ENCODE data around the gene UBE2I. TPM values are rescaled to one million over a fixed set of nuclear protein-coding genes. Genes with fewer than 3 reads are reported as not detected.

Gene UBE2I
- total RNA-seq, 3 donors from 2014 or later: 79.8 to 101 (median 96.9) TPM

- H3K9me3 ChIP-seq: no peaks in the 10 kb centered on the region
- no peak for TF ChIP-seq CTCF (IDR thresholded peaks at IDR 0.05)
- intact Hi-C loops (cut with DNase I, micrococcal nuclease): no loop called here
- ATAC-seq (no peak), DNase-seq (peak in 1 of 3 donors; percentile 50)
- no peak overlapping the region for H3K4me3 ChIP-seq
- peaks cover 20% of the 10 kb centered on the region for H3K4me1 ChIP-seq (ENCODE audit: low read depth)
- no peaks in the 10 kb centered on the region for H3K36me3 ChIP-seq (ENCODE audit: low read depth)
Observed at GRCh38 chr16:1306334-1306733, 3.1 kb upstream of the UBE2I start.

DNA sequence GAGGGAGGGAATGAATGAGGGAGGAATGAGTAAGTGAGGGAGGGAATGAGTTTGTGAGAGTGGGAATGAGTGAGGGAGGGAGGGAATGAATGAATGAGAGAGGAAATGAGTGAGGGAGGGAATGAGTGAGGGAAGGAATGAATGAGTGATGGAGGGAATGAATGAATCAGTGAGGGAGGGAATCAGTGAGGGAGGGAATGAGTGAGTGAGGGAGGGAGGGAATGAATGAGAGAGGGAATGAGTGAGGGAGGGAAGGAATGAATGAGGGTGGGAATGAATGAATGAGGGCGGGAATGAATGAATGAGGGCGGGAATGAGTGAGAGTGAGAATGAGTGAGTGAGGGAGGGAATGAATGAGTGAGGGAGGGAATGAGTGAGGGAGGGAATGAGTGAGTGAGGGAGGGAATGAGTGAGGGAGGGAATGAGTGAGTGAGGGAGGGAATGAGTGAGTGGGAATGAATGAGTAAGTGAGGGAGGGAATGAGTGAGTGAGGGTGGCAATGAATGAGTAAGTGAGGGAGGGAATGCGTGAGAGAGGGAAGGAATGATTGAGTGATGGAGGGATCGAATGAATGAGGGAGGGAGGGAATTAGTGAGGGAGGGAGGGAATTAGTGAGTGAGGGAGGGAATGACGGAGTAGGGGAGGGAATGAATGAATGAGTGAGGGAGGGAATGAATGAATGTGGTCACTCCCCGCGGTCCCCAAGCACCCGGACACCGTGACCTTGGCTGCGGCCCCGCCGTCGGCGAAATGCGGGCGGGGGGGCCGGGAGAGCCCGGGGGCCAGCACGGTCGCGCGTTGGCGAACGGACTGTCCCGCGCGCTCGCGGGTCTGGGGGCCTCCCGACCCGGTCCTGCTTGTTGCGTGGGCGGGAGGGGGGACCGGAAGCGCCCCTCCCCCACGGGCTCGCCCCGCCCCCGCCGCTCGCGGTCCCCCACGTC, 1.1 kb upstream of the UBE2I start:
- peaks cover 24% of the 10 kb centered on the region for H3K4me1 ChIP-seq (ENCODE audit: low read depth)
- no peaks in the 10 kb centered on the region for H3K36me3 ChIP-seq (ENCODE audit: low read depth)
- peak overlapping the region; percentile 32 for H3K4me3 ChIP-seq
- no peak for DNase-seq
- ATAC-seq: peak; percentile 38
- intact Hi-C loops (cut with DNase I, micrococcal nuclease): no loop called here
- no peak for TF ChIP-seq CTCF (IDR thresholded peaks at IDR 0.05)
- H3K9me3 ChIP-seq: no peaks in the 10 kb centered on the region

DNA sequence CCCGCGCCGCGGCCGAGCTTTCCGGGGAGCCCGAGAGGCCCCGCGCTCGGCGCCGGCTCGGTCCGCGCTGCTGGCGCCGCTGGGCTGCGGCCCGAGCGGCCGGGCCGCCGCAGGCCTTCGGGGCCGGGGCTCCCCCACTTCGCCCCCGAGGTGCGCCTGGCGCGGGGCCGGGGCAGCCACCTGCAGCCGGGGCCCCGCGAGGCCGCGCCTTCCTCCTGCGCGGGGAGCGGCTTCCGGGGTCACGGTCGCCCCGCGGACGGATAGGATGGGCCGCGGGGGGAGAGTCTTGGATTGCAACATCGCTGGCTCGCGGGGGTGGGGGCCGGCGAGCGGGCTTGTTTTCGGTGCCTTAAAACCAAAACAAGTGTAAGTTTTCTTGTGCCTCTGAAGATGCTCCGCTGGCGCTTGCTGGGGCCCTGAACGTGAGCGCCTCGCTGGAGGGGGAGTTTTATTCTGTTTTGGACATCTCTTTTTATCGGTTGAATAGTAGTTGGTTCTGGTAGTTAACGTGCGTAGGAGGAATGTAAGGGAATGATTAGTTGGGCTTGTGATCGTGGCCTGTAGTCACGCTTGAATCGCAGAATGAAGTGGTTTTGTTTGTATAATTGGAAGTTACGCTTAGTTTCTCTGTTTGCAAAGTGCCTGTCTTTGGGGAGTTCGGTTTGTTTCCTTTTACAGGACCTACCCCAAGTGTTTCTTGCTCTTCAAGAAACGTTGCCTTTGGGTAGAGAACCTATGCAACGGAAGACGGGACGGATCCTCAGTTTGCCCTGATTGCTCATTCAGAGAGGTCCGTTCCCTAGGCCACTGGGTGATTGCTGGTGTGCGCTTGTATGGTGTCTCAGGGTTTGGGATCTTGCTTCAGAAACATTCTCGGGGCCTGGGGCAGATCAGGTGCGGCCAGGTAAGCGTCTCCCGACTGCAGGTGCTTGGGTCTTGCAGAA, 724 bp downstream of the UBE2I start:
- peak; percentile 17 for ATAC-seq
- H3K4me3 ChIP-seq: peak overlapping the region; percentile 42
- H3K4me1 ChIP-seq (ENCODE audit: low read depth): peaks cover 19% of the 10 kb centered on the region
- no peaks in the 10 kb centered on the region for H3K36me3 ChIP-seq (ENCODE audit: low read depth)
- no peaks in the 10 kb centered on the region for H3K9me3 ChIP-seq
- intact Hi-C loops (cut with DNase I, micrococcal nuclease): no loop called here
- no peak for TF ChIP-seq CTCF (IDR thresholded peaks at IDR 0.05)
- DNase-seq: peak; percentile 56 to 80 (median 74)

DNA sequence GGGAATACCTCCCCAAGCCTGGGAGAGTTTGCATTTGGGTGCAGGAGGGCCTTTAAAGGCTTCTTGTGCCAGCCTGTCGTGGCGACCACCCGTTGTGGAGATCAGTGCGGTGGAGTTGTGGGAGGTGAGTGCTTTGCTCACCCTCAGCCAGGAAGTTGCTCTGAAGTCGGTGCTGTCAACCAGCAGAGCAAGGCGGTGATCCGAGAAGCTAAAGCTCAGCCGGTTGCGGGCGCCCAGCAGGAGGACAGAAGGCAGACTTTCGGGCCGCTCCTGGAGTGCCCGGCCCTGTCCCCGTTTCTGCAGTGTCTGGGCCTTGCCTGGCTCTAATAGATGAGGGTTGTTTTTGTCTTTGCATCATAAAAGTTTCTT, 1.4 kb downstream of the UBE2I start:
- TF ChIP-seq CTCF (IDR thresholded peaks at IDR 0.05): no peak
- no peak for ATAC-seq
- no peak for DNase-seq
- H3K36me3 ChIP-seq (ENCODE audit: low read depth): peaks cover 3% of the 10 kb centered on the region
- H3K9me3 ChIP-seq: no peaks in the 10 kb centered on the region
- intact Hi-C loops (cut with DNase I, micrococcal nuclease): no loop called here
- peak overlapping the region; percentile 42 for H3K4me3 ChIP-seq
- peaks cover 19% of the 10 kb centered on the region for H3K4me1 ChIP-seq (ENCODE audit: low read depth)

- ATAC-seq: no peak
- TF ChIP-seq CTCF (IDR thresholded peaks at IDR 0.05): no peak
- H3K4me3 ChIP-seq: no peak overlapping the region
- H3K4me1 ChIP-seq (ENCODE audit: low read depth): peaks cover 19% of the 10 kb centered on the region
- H3K36me3 ChIP-seq (ENCODE audit: low read depth): peaks cover 8% of the 10 kb centered on the region
- peak in 1 of 3 donors; percentile 28 for DNase-seq
- intact Hi-C loops (cut with DNase I, micrococcal nuclease): no loop called here
- H3K9me3 ChIP-seq: no peaks in the 10 kb centered on the region
Observed at GRCh38 chr16:1311212-1311737, 1.8 kb downstream of the UBE2I start.
